Right atrium auricular region (tissue), 2 donors: ENCODE data around the gene ART1. TPM values are rescaled to one million over a fixed set of nuclear protein-coding genes. Genes with fewer than 3 reads are reported as not detected.

Experiments
- DNase-seq: peaks from one replicate; pipeline ENCODE4 v3.0.0-alpha.2; 2019; ENCODE audit warnings: low spot score
- H3K27ac ChIP-seq, 2 donors: fragments of 200-600 bp; sonication (generic); 1 replicate in 1 of 2; 2 replicates in 1 of 2; pipeline ENCODE4 v1.5.1; 2016 to 2019
- H3K27me3 ChIP-seq, 2 donors: fragments of 200-600 bp; sonication (generic); one replicate each; pipeline versions ENCODE4 v1.5.1 to v1.6.0; 2017 to 2019
- H3K36me3 ChIP-seq: fragments of 200-600 bp; sonication (generic); one replicate; pipeline ENCODE4 v1.5.1; 2016
- H3K4me1 ChIP-seq, 2 donors: fragments of 200-600 bp; sonication (generic); one replicate each; pipeline versions ENCODE4 v1.5.1 to v1.6.0; 2017 to 2019
- H3K4me3 ChIP-seq, 2 donors: fragments of 200-600 bp; sonication (generic); 1 replicate in 1 of 2; 2 replicates in 1 of 2; pipeline ENCODE4 v1.5.1; 2017 to 2019; ENCODE audit warnings: mild to moderate bottlenecking in 1 of 2, moderate library complexity in 1 of 2
- H3K9me3 ChIP-seq, 2 donors: fragments of 200-600 bp; sonication (generic); one replicate each; pipeline ENCODE4 v1.5.1; 2019
- total RNA-seq, 2 donors: library from RNA; depleted of rRNA; stranded (reverse); fragments of >200 nt; gene quantifications; one replicate each; pipeline ENCODE4 v1.1.0, GENCODE V29; 2016
- TF ChIP-seq, protein P1 (sequence below), 2 donors: fragments of 200-600 bp; sonication (generic); IDR thresholded peaks; one replicate each; pipeline ENCODE4 v1.5.1; 2019; ENCODE audit warnings: antibody characterized with exemption in 2 of 2

Gene ART1
- total RNA-seq, 2 donors from 2014 or later: not detected

DNA sequence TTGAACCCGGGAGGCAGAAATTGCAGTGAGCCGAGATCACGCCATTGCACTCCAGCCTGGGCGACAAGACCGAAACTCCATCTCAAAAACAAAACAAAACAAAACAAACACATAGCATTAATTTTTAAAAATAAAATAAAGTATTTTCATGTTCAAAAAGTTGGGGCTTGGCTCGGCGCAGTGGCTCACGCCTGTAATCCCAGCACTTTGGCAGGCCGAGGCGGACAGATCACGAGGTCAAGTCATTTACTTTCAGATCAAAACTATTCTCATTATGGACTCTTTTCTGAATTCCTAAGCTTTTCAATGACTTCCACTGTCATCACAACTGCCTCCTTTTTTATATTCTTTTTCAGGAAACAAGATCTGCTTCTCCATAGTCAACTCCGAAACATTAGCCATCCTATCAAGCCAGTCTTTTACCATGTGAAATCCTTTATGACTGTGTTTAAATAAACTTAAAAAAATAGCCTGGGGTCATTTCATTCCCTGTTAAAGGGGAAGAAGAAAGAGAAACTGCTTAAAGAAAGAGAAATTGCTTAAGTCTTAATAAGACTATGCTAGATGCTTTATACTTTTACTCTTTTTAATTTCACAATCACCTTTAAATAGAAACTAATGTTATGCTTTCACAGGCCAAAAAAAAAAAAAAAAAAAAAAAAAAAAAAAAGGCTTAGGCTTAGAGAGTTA lies 39.3 kb downstream of the ART1 start:
- TF ChIP-seq, protein P1, sequence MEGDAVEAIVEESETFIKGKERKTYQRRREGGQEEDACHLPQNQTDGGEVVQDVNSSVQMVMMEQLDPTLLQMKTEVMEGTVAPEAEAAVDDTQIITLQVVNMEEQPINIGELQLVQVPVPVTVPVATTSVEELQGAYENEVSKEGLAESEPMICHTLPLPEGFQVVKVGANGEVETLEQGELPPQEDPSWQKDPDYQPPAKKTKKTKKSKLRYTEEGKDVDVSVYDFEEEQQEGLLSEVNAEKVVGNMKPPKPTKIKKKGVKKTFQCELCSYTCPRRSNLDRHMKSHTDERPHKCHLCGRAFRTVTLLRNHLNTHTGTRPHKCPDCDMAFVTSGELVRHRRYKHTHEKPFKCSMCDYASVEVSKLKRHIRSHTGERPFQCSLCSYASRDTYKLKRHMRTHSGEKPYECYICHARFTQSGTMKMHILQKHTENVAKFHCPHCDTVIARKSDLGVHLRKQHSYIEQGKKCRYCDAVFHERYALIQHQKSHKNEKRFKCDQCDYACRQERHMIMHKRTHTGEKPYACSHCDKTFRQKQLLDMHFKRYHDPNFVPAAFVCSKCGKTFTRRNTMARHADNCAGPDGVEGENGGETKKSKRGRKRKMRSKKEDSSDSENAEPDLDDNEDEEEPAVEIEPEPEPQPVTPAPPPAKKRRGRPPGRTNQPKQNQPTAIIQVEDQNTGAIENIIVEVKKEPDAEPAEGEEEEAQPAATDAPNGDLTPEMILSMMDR (IDR thresholded peaks at IDR 0.05): no peak
- H3K9me3 ChIP-seq: no peaks in the 10 kb centered on the region
- peaks cover 0 to 11% of the 10 kb centered on the region in 2 donors for H3K4me1 ChIP-seq
- no peak for DNase-seq
- peaks cover 91% of the 10 kb centered on the region for H3K36me3 ChIP-seq
- no peaks in the 10 kb centered on the region for H3K27me3 ChIP-seq
- H3K27ac ChIP-seq: no peak overlapping the region
- H3K4me3 ChIP-seq: no peak overlapping the region

DNA sequence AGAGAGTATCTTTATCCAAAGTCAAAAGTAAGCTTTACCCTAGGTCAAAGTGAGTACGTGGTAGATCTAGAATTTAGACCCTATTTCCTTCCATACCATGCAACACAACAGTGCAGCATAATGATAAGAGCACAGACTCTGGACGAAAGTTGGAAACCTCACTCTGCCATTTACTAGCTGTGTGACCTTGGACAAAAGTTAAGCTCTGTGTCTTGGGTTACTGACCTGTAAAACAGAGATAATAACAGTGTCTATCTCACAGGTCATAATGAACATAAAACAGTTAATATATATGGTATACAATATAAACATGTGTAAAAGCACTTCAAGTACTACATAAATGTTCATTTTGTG lies 39.9 kb downstream of the ART1 start:
- peaks cover 0 to 11% of the 10 kb centered on the region in 2 donors for H3K4me1 ChIP-seq
- no peak overlapping the region for H3K27ac ChIP-seq
- H3K4me3 ChIP-seq: no peak overlapping the region
- peaks cover 91% of the 10 kb centered on the region for H3K36me3 ChIP-seq
- no peak for DNase-seq
- H3K27me3 ChIP-seq: no peaks in the 10 kb centered on the region
- TF ChIP-seq, protein P1 (IDR thresholded peaks at IDR 0.05): no peak
- H3K9me3 ChIP-seq: no peaks in the 10 kb centered on the region

DNA sequence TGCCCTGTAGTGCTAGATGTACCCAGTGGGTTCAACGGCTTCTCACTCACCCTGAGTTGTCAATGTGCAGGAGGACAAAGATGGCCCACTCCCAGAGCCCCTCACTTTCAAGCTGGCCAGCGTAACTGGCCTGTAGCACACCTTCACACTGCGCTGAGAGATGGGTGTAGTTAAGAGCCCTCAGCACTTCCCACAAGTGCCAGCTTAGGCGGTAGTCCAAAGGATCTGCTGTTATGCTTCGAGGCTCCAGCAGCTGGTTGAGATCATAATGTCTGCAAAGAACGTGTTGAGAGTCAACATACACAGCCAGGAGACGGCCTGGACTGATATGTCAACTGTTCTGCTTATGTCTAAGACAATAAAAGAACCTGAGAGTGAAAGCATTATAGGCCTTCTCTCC lies 41.0 kb downstream of the ART1 start:
- H3K36me3 ChIP-seq: peaks cover 91% of the 10 kb centered on the region
- H3K27me3 ChIP-seq: no peaks in the 10 kb centered on the region
- DNase-seq: no peak
- H3K4me3 ChIP-seq: no peak overlapping the region
- no peaks in the 10 kb centered on the region for H3K9me3 ChIP-seq
- TF ChIP-seq, protein P1 (IDR thresholded peaks at IDR 0.05): no peak
- peaks cover 0 to 11% of the 10 kb centered on the region in 2 donors for H3K4me1 ChIP-seq
- no peak overlapping the region for H3K27ac ChIP-seq

DNA sequence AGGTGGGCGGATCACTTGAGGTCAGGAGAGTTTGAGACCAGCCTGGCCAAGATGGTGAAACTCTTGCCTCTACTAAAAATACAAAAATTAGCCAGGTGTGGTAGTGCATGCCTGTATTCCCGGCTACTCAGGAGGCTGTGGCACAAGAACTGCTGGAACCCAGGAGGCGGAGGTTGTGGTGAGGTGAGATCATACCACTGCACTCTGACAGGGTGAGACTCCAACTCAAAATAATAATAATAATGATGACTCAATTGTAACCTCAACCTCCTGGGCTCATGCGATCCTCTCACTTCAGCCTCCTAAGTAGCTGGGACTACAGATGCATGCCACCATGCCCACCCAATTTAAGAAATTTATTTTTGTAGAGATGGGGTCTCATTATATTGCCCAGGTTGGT lies 41.8 kb downstream of the ART1 start:
- peaks cover 0 to 11% of the 10 kb centered on the region in 2 donors for H3K4me1 ChIP-seq
- H3K27me3 ChIP-seq: no peaks in the 10 kb centered on the region
- DNase-seq: no peak
- H3K9me3 ChIP-seq: no peaks in the 10 kb centered on the region
- H3K27ac ChIP-seq: no peak overlapping the region
- TF ChIP-seq, protein P1 (IDR thresholded peaks at IDR 0.05): no peak
- no peak overlapping the region for H3K4me3 ChIP-seq
- peaks cover 91% of the 10 kb centered on the region for H3K36me3 ChIP-seq

DNA sequence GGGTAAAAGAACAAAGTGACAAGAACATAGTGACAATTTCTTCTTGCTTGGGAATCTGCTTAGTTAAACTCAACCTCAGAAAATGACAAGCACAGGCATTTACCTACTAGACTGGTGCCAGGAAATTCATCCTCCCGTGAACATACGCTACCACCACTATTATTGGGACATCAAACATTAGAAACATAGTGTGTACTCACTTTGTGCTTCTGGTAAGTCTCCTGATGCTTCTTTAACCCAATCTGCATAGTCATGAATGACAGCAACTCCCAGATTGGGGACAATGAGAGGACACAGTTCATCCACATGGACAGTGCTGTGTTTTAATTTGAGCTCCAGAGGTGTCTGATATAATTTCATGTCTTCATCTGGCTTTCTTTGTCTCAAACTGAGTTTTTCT lies 55.5 kb downstream of the ART1 start:
- H3K27ac ChIP-seq: no peak overlapping the region
- H3K27me3 ChIP-seq: no peaks in the 10 kb centered on the region
- peaks cover 87% of the 10 kb centered on the region for H3K36me3 ChIP-seq

More for the DNA sequence above, 55.5 kb downstream of the ART1 start:
- no peak overlapping the region for H3K4me3 ChIP-seq
- H3K4me1 ChIP-seq: no peaks in the 10 kb centered on the region
- TF ChIP-seq, protein P1 (IDR thresholded peaks at IDR 0.05): no peak
- no peak for DNase-seq
- no peaks in the 10 kb centered on the region for H3K9me3 ChIP-seq
